PC-9 (cell line): ENCODE data around the gene IER3.

ENCODE experiments used
- EZH2 ChIP-seq: fragments of 200-600 bp; sonication (generic); IDR thresholded peaks from 2 replicates; pipeline ENCODE4 v1.8.0; 2017; ENCODE audit warnings: antibody characterized with exemption, low read depth
- TF ChIP-seq, protein P1 (sequence below): fragments of 200-600 bp; sonication (generic); conservative IDR thresholded peaks from 2 replicates; pipeline ENCODE4 v1.6.1; 2017; ENCODE audit warnings: mixed run types, antibody characterized with exemption, mild to moderate bottlenecking, moderate library complexity

DNA sequence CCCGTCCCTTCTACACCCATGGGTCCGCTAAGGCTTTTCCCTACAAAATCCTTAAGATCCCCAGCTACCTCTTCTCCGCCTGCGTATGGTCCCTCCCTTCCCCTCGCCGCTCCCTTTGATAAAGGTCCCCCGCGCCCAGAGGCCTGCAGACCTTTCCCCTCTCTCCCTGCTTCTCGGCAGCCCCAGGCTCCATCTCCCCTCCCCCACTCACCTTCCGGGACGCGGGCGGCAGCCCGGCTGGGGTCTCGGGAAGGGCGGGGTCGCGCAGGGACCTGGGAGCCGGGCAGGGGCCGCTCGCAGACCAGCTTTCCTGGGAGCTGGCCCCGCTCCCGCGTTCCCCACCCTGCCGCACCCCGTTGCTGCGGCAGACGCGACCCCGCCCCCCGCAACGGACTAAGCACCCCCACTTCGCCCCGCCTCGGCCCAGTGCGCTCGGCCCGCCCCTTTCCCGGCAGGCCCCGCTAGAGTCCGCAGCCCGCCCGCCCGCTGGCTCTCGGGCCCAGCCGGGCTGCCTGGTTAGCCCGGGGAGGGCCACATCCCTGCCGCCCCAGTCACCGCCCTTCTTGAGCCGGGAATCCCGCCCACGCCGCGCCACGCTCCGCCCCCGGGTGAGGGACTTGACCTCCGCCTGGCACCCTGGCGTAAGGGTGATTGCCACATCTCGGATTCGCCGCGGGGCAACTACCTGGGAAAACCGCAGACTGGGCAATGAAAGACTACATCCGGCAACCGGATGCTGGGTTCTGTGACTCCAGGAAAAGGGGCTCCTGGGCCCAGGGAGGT lies 1.8 kb downstream of the IER3 start, which contains the start of gene FLOT1:
- TF ChIP-seq, protein P1, sequence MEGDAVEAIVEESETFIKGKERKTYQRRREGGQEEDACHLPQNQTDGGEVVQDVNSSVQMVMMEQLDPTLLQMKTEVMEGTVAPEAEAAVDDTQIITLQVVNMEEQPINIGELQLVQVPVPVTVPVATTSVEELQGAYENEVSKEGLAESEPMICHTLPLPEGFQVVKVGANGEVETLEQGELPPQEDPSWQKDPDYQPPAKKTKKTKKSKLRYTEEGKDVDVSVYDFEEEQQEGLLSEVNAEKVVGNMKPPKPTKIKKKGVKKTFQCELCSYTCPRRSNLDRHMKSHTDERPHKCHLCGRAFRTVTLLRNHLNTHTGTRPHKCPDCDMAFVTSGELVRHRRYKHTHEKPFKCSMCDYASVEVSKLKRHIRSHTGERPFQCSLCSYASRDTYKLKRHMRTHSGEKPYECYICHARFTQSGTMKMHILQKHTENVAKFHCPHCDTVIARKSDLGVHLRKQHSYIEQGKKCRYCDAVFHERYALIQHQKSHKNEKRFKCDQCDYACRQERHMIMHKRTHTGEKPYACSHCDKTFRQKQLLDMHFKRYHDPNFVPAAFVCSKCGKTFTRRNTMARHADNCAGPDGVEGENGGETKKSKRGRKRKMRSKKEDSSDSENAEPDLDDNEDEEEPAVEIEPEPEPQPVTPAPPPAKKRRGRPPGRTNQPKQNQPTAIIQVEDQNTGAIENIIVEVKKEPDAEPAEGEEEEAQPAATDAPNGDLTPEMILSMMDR: no peak
- TF ChIP-seq EZH2: no peak
